IPS-NIHi11 (cell line): ENCODE measurements around the gene SEPTIN14.
"Not testable (repeated sequence)": the region's sequence is repeated elsewhere in the genome, so short reads cannot be mapped to it uniquely, and the experiment has no call there.

Source experiments
- DNase-seq: peaks from one replicate; pipeline ENCODE4 v3.0.0; 2012; ENCODE audit warnings: mixed read lengths, low spot score

SEPTIN14 gene

DNA sequence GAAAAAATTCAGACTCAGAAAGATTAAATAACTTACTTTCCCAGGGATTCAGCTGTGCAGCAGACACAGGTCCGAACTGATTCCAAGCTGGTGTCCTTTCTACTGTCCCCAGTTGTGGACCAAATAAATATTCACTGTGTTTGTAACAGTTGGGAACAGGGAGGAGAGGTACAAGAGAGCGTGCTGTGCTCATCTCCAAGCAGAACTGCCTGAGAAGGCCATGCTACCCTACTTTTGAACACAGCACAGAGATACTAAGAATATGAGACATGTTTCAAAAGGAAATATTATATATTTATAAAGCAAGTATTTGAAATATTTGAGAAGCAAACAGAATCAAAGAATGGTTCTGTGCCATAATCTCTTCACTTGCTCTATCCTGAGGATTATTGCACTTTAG is at the start of gene SEPTIN14:
TSS of gene SEPTIN14 (minus strand) at position 101 of the 400 bp plus-strand sequence. CDS start 756 bp downstream, outside the sequence.
- not testable (repeated sequence) for DNase-seq

DNA sequence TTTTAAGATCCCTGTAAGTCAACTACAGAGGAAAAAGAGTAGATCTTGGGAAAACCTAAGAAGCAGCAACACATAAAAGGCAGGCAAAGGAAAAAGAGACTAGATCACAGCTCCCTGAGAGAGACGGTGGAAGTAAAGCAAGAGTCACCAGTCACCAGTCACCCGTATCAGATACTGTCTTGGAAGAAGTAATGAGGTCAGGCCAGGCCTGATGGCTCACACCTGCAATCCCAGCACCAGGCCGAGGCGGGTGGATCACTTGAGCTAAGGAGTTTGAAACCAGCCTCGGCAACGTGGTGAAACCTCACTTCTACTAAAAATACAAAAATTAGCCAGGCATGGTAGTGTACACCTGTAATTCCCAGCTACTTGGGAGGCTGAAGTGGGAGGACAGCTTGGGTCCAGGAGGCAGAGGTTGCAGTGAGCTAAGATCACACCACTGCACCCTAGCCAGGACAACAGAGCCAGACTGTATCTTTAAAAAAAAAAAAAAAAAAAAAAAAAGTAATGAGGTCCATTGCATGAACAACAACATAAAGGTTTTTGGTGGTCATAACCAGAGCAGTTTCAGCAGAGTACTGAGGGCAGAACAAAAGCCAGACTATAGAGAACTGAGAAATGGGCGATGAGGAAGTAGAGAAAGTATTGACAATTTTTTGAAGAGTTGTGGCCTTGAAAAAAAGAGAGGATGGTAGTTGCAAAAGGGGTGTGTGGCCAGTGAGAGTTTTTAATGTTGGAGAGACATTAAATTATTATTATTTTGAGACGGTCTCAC is 41.6 kb upstream of the SEPTIN14 start:
- DNase-seq = no peak

DNA sequence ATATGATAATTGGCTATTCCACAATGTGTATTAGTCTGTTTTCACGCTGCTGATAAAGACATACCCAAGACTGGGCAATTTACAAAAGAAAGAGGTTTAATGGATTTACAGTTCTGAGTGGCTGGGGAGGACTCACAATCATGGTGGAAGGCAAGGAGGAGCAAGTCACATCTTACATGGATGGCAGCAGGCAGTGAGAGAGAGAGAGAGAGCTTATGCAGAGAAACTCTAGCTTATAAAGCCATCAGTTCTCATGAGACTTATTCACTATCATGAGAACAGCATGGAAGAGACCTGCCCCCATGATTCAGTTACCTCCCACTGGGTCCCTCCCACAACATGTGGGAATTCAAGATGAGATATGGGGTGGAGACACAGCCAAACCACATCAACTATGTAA is 38.5 kb upstream of the SEPTIN14 start:
- DNase-seq = not testable (repeated sequence)

DNA sequence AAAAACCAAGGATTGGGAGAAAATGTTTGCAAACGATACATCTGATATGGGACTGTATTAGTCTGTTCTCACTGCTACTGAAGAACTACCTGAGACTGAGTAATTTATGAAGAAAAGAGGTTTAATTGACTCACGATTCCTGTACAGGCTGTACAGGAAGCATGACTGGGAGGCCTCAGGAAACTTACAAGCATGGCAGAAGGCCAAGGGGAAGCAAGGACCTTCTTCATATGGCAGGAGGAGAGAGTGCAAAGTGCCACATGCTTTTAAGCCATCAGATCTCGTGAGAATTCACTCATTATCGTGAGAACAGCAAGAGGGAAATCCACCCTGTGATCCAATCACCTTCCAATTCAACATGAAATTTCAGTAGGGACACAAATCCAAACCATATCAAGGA is 35.7 kb upstream of the SEPTIN14 start:
- no peak for DNase-seq

DNA sequence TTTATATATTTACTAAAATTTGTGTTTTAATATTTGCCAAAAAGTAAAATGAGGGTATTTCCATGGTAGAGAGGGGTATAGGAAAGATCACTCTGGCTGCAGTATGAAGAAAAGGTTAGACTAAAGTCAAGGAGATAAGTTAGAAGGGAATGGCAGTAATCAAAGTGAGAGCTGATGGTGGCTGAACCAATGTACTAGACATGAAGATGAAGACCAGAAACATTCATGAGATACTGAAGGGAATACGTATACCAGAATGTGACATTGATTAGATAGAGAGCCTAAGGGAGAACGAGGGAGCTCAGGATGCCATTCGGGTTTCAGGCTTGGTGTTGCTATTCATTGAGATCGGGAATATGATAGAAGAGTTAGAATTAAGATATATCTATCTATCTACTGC is 32.5 kb upstream of the SEPTIN14 start:
- no peak for DNase-seq

DNA sequence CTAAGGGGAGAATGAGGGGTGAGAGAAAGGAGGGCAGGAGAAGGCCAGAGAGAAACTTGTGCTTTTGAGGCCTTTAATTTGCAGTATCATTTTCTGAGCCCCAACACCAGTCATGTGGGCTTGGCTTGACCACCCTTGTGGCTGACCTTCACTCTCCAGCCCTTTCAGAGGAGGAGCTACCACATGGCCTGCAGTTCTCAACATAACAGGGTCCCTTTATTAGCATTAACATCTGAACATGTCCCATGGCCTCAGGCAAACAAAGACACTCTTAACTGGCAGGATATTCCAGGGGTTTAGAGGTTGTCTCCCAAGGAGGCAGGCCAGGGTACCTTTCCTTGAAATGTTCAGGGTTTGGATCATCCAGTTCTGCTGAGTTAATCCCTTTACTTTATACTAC is 31.4 kb upstream of the SEPTIN14 start:
- DNase-seq = no peak

DNA sequence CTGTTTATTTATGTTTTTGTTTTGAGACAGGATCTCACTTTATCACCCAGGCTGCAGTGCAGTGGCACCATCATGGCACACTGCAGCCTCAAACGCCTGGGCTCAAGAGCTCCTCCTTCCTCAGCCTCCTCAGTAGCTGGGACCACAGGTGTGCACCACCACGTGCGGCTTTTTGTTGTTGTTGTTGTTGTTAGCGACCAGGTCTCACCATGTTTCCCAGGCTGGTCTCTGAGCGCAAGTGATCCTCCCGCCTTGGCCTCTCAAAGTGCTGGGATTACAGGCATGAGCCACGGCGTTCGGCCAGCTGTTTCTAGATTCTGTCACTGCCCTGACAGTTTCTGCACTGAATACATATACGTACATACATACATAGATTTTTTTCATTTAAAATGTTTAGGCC is 25.8 kb upstream of the SEPTIN14 start:
- DNase-seq = not testable (repeated sequence)

DNA sequence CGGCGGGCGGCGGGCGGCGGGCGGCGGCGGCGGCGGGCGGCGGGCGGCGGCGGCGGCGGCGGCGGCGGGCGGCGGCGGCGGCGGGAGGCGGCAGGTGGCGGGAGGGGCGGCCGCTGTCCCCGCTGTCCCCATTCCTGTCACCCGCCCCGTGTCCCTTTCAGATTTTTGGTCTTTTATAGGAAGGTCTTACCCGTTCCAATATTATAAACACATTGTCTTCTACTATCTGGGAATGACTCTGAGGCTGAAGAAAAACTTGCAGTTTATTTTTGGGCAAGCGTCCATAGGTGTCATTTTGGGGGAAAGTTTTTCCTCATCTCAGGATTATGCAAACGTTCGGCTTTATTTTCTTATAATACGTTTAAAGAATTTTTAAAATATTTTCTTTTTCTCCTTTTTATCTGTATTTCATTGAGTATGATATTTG is 25.3 kb upstream of the SEPTIN14 start:
- peak; percentile 37 for DNase-seq

DNA sequence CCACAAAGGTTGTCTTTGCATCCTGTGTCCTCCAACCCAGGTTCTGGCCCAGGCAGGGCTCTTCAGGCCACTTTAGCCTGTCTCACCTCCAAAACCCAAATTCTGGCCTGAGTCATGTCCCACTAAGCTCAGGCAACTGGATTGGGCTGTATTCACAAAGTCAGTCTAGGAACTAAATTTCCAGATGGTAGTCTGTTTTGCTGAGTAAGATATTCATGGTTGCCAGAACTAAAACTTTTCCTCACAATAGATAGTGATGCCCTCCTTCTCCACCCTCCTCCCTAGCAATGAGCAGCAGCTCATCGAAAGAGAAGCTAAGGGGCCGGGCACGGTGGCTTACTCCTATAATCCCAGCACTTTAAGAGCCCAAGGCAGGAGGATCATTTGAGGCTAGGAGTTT is 21.8 kb upstream of the SEPTIN14 start:
- no peak for DNase-seq

DNA sequence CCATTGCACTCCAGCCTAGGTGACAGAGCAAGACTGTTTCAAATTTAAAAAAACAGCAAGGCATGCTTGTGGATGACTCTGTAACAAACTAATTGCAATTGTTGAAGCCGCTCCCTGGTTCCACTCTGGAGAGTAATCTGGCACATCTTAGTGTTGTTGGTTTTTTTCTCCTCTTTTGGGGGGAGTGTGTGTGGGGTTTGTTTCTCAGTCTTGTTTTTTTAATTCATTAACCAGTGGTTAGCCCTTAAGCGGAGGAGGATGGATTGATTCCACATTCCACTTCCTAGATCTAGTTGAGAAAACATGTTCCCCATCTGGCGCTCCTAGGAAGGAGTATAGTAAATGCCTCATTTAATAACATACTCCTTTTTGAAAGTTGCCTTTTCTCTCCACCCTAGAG is 16.1 kb upstream of the SEPTIN14 start:
- no peak for DNase-seq

DNA sequence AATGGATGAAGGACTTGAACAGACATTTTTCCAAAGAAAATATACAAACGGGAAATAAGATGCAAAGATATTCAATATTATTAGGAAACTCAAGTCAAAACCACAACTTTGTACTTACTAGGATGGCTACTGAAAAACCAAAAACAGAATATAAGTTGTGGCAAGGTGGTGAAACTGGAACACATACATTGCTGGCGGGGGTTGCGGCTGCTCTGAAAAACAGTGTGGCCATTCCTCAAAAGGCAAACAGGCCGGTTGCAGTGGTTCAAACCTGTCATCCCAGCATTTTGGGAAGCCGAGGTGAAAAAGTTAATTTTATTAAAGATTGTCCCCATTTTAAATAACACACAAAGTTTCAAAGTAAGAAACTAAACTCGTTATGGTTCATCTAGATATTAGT is 14.8 kb upstream of the SEPTIN14 start:
- DNase-seq = no peak

DNA sequence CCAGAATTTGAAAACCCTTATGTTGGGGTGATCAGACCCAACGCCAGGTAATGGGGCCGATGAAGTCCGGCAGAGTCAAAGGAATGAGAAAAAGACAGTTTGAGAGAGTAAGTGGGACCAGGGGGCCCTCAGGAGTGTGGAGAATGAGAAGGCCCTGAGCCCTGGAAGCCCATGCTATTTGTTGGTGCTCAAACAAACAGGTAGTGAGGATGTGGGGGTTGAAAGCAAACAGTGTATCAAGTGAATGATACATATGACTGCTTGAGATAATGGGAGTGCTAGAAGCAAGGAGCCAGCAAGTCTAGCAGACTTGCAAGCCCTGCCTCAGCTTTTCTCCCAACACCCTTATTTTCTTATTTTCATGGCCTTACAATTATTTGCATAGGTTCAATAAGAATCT is 11.2 kb upstream of the SEPTIN14 start:
- no peak for DNase-seq

DNA sequence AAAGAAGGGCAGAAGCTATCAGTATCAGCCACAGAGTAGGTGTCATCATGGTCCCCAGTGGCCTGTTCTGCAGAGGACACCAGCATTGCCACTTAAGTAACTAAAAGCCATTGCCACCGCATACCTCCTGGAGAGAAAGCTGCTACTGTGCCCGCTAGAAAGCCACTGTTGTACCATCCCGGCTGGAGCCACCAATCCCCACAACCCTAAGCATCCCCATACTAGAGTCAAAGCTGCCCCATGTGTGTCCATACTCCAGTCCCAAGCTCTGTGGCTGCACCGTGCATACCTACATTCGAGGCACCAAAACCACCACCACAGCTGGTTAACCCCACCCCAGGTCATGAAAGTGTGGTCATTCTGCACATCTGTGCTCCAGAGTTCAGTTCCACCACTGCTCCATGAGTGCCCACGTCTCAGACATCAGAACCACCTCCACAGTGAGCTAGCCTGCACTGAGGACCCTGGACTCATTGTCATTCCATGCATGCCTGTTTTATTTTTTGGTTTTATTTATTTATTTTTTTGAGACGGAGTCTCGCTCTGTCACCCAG is 9.5 kb upstream of the SEPTIN14 start:
- DNase-seq = no peak

DNA sequence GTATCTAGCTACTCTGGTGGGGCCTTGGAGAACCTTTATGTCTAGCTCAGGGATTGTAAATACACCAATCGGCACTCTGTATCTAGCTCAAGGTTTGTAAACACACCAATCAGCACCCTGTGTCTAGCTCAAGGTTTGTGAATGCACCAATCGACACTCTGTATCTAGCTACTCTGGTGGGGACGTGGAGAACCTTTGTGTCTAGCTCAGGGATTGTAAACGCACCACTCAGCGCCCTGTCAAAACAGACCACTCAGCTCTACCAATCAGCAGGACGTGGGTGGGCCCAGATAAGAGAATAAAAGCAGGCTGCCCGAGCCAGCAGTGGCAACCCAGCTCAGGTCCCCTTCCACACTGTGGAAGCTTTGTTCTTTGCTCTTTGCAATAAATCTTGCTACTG is 6.4 kb upstream of the SEPTIN14 start:
- not testable (repeated sequence) for DNase-seq

DNA sequence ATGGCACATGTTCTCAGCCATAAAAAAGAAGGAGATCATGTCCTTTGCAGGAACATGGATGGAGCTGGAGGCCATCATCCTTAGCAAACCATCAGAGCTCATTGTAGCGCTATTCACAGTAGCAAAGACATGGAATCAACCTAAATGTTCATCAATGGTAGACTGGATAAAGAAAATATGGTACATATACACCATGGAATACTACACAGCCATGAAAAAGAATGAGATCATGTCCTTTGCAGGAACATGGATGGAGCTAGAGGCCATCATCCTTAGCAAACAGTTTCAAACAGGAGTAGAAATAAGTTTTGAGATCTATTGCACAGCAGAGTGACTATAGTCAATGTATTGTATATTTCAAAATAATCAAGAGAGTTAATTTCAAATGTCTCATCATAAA is 17.4 kb downstream of the SEPTIN14 start:
- not testable (repeated sequence) for DNase-seq

DNA sequence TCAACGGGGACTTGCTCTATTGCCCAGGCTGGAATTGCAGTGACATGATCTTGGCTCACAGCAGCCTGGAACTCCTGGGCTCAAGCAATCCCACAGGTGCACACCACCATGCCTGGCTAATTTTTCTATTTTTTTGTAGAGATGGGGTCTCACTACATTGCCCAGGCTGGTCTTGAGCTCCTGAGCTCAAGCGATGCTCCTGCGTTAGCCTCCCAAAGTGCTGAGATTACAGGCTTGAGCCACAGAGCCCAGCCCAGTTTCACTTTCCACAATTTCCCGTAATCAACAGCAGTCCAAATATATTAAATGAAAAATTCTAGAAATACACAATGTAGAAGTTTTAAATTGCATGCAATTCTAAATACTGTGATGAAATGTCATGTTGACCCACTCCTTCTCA is 24.0 kb downstream of the SEPTIN14 start:
- no peak for DNase-seq

DNA sequence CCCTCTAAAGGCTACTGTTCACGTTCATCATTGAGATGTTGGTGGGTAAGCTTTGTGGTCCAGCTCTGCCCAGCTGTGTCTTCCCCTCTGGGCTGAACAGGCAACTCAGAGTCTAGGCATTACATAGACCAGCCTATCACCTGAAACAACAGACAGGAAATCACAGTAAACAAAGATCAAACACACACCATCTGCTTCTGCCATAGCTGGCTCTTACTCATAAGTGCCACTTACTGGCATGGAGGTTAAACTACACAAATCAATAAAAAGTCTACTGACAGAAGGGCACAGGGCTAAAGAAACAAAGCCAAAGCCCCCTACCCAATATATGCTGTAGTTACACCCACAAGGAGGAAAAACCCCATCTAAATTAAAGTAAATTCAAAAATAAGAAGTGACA is 35.0 kb downstream of the SEPTIN14 start:
- DNase-seq = no peak

DNA sequence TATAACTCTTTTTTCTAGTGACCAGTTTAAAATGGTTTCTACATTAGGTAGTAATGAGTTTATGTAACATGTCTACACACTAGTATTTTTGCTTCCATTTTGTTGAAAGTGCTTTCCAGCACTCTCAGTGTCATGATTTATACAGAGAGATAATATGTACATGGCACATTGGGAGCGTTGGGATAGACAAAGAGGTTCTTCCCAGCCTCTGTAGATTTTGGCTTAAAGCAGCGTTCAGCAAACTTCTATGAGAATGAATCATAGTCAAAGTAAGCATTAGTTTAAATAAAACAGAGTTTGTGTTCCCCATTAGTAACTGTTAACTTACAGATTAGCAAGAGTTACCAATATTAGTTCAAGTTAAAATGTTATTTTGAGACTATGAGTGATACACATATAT is 43.9 kb downstream of the SEPTIN14 start:
- DNase-seq = no peak

DNA sequence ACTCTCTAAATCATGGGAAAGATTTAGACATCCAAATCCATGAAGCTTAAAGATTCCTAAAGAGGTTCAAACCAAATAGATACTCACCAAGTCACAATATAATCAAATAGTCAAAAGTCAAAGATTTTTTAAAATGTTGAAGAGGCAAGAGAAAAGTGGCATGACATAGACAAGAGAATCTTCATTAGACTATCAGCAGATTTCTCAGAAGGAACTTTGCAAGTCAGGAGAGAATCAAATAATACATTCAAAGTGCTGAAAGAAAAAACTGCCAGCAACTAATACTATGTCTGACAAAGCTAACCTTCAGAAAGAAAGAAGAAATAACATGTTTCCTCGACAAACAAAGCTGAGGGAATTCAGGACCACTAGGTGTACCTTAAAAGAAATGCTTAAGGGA is 65.3 kb downstream of the SEPTIN14 start:
- not testable (repeated sequence) for DNase-seq

DNA sequence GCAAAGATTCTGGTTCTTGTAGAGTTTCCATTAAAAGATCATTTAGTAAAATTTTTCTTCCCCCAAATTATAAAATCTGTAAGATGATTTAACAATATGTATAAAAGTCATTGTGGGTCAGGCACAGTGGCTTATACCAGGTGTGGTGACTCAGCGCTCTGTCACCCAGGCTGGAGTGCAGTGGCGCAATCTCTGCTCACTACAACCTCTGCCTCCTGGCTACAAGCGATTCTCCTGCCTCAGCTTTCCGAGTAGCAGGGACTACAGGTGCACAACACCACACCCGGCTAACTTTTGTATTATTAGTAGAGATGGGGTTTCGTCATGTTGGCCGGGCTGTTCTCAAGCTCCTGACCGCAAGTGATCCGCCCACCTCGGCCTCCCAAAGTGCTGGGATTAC is 68.0 kb downstream of the SEPTIN14 start:
- DNase-seq = no peak

DNA sequence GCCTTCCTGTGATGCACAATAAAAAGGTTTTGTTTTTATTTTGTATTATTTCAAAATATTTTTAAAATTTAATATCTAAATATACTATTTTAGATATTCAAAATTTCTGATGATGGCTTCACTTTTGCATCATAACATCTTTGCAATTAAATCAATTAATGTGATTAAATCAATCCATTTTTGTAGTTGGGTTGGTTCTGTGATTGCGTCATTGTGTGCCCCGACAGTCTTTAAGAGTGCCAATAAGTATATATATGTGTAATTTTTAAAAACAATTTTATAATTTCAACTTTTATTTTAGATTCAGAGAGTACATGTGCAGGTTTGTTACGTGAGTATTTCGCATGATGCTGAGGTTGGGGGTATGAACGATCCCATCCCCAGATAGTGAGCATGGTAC is 70.5 kb downstream of the SEPTIN14 start:
- no peak for DNase-seq

DNA sequence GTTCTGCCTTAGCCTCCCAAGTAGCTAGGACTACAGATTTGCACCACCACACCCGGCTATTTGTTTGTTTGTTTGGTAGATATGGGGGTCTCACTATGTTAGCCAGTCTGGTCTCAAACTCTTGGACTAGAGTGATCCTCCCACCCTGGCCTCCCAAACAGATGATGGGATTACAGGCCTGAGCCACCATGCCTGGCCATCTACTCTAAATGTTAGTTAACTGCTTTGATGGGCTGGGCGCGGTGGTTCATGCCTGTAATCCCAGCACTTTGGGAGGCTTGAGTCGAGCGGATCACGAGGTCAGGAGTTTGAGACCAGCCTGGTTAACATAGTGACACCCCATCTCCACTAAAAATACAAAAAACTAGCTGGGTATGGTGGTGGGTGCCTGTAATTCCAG is 74.8 kb downstream of the SEPTIN14 start:
- no peak for DNase-seq

DNA sequence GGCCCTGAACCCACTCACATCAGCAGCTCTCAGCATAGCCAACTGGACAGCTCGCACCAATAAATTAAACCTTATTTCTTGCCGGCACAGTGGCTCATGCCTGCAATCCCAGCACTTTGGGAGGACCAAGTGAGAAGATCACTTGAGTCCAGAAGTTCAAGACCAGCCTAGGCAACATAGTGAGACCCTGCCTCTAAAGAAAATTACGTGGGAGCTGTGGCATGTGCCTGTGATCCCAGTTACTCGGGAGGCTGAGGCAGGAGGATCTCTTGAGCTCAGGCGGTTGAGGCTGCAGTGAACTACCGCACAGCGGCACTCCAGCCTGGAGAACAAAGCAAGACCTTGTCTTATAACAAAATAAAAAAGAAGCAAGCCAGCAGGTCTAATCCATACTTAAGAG is 75.7 kb downstream of the SEPTIN14 start:
- DNase-seq = no peak

DNA sequence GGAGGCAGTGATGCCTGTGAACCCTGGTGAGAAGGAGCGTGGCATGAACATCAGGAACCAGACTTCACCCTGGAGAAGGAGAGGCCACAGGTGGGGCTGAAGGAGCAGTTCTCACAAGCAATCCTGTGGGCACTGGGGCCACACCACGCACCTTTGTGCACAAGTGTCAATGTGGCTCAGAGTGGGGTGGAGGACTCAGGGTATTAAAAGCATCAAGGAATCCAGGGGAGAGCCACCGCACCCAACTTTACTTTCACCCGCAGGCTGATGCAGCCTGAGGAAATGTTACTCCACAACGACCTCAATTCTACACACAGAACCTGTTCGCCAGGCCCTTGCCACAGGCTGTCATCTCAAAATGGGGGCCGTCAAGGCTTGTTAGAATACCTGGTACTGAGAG is 77.1 kb downstream of the SEPTIN14 start:
- DNase-seq = not testable (repeated sequence)
